ENCODE data around the gene COMMD1.
"Not testable (repeated sequence)": the region's sequence is repeated elsewhere in the genome, so short reads cannot be mapped to it uniquely, and the experiment has no call there.

The COMMD1 gene

DNA sequence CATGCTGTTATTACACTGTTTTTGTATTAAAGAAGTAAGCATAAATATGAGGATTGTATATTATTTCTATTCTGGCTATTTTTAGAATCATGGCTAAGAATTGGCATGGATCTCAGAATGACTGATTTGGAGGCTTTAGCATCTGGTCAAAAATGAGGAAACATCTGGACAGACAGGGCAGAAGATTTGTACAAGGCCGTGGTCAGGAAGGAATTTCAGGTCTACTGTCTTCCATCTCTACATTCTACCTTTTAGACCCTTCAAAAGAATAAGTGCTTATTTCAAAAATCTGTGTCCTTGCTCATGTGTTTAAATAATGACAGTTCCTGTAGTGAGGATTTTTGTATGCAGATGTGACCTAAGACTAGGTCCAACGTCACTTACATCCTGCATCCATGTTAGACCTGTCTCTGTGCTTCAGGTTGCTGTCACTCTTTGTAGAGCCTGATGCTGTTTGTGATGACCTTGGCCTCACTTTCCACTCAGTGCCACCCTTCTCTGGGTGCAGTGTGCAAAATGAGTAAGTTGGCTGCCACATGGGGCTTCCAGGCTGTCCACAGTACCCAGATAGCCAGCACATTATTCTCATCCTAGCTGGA lies 235.8 kb downstream of the COMMD1 start:
- DNase-seq (ENCODE audit: low read depth in 2 of 2) = no peak

GRCh38 chr2:62142054-62142453 lies 236.6 kb downstream of the COMMD1 start:
- no peak for DNase-seq (ENCODE audit: low read depth in 2 of 2)

DNA sequence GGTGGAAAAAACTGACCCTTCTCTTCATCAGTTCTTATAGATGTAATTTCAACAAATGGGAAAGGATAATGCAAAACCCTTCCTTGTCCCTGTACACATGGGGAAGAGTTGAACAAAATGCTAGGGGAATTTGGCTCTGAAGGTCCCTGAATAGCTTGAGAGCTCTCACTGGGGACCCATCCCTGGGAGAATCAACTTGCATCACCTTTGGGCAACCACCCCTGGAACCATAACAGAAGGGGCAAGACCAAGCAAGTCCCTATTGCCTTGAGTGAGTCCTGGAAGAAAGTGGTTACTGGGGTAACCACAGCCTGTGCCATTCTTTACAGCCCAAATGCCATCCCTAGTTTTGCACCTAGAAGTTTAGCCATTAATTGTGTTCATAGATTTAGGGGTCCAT lies 238.2 kb downstream of the COMMD1 start:
- no peak for DNase-seq (ENCODE audit: low read depth in 2 of 2)

DNA sequence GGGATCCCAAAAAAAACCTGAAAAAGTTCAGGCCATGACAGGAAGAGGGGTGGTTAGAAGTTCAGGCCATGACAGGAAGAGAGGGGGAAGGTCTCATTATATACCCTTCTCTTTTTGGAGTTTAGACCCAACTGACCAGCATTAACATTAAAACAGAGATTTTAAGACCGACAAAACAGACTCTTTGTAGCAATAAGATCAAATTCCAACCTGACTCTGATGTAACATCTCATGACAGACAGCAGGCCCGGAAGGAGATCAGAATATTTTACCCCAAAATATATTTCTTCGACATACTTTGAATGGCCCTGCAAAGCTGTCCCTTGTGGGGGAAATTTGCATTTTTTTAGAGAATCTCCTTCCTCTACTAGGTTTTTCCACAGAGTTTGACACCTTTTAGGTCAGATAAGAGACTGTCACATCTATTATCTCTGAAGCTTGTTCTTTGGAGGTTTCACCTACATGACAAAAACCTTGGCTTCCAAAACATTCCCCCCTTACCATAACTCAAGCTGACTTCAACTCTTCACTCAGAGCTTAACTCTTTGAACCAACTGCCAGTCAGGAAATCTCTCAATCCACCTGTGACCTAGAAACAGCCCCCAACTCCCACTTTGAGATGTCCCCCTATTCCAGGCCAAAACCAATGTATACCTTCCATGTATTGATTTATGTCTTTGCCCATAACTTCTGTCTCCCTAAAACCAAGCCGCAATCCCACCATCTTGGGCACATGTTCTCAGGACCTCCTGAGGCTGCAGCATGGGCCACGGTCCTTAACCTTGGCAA lies 239.4 kb downstream of the COMMD1 start:
- DNase-seq (ENCODE audit: low read depth in 2 of 2) = no peak

DNA sequence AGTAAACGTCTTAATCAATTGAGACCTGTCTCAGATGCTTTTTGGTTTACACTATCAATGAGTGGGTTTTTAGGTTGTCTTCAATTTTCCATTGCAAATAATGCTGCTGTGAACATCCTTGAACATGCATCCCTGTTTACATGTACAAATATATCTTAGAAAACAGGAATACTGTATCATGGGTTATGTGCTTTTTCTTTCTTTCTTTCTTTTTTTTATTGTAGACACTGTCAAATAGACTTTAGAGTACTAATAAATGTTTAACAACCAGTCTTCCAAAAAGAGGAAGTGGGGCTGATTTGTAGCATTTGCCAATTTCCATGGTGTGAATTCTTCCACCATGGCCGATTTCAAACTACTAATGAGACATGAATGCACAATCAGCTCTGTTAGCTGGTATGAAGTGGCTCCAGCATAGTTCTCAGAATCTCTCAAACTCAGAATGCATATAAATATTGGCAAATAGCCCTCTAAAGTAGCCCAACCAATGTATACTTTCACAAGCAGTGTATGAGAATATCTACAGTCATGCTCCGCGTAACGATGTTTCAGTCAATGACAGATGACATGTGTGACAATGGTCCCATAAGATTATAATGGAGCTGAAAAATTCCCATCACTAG lies 240.1 kb downstream of the COMMD1 start:
- no peak for DNase-seq (ENCODE audit: low read depth in 2 of 2)

DNA sequence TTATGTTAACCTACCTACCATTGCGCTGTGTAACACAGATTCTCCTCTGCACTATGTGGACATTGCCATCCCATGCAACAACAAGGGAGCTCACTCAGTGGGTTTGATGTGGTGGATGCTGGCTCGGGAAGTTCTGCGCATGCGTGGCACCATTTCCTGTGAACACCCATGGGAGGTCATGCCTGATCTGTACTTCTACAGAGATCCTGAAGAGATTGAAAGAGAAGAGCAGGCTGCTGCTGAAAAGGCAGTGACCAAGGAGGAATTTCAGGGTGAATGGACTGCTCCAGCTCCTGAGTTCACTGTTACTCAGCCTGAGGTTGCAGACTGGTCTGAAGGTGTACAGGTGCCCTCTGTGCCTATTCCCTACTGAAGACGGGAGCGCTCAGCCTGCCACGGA lies 241.3 kb downstream of the COMMD1 start:
- DNase-seq (ENCODE audit: low read depth in 2 of 2) = peak in 1 of 2 donors; percentile 1

- no peak for DNase-seq (ENCODE audit: low read depth in 2 of 2)
Measured at GRCh38 chr2:62147610-62148301, 242.3 kb downstream of the COMMD1 start.

- no peak for DNase-seq (ENCODE audit: low read depth in 2 of 2)
Measured at GRCh38 chr2:62149708-62150107, 244.2 kb downstream of the COMMD1 start.

DNA sequence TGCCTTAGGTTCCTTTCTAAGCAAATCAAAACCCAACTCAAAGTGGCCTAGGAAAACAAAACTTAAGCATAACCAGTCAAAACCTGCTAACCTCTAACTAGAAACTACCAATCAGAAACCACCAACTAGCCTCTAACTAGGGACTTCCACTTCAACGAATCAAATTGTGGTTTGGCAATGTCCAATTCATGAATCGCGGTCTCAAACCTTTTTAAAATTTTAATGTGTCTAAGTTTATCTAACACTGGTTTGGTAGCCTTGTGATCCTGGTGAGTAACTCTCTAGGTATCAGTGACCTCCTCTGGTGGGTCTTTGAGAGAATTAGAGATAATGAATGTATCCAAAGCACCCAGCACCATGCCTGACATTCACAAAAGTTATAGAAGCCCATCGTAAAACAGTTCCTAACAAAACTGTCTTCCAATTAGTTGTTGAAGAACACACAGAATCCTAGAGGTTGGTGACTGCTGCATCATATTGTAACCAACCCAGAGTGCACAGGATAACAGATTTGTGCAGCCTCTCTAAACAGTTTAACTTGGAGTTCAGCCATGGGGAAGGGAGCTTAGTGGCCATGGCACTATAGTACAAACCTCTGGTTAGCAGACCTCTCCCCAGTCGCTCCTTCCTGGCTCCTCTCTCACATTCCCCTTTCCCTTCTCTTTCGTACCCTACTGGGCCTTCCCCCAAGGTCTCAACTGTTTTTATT lies 245.3 kb downstream of the COMMD1 start:
- no peak for DNase-seq (ENCODE audit: low read depth in 2 of 2)

DNA sequence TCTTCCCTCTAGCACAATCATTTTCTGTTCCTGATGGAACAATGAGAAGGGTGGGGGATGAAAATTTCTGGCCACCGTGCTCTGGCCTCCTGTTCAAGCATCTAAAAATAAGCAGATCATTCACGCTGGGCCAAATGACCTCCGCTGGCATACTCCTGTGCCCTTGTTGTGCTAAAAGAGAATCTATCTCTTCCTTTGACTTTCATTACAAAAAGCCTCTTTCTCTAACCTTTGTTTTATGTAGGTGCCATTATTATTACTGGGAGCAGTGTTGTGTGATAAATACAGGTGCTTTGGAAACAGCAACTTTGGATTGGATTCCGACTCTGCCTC lies 245.8 kb downstream of the COMMD1 start:
- DNase-seq (ENCODE audit: low read depth in 2 of 2) = no peak

- no peak for DNase-seq (ENCODE audit: low read depth in 2 of 2)
Measured at GRCh38 chr2:62152000-62152399, 246.5 kb downstream of the COMMD1 start.

- no peak for DNase-seq (ENCODE audit: low read depth in 2 of 2)
Measured at GRCh38 chr2:62156861-62157496, 251.5 kb downstream of the COMMD1 start.

- DNase-seq (ENCODE audit: low read depth in 2 of 2) = no peak
Measured at GRCh38 chr2:62158444-62159121, 253.1 kb downstream of the COMMD1 start.

- not testable (repeated sequence) for DNase-seq (ENCODE audit: low read depth in 2 of 2)
Measured at GRCh38 chr2:62160691-62161090, 255.2 kb downstream of the COMMD1 start.

- DNase-seq (ENCODE audit: low read depth in 2 of 2) = no peak
Measured at GRCh38 chr2:62163106-62163831, 257.8 kb downstream of the COMMD1 start.

DNA sequence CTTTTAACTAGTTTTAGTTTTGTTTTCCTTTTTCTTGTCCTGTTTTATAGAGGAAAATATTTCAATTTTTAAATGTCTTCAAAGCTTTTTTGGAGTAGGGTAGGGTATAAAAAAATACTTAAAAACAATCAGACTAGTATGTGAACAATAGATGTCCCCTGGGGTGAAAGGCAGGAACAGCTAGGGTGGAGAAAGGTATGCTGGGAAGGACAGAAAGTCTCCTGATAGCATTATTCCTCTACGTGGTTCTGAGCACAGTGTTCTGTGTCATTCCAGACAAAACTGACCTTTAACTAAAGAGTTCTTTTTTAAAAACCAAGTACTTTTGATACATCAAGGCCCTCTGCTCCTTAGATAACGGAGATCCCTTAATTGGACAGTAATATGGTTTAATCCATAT lies 258.4 kb downstream of the COMMD1 start:
- DNase-seq (ENCODE audit: low read depth in 2 of 2) = no peak

DNA sequence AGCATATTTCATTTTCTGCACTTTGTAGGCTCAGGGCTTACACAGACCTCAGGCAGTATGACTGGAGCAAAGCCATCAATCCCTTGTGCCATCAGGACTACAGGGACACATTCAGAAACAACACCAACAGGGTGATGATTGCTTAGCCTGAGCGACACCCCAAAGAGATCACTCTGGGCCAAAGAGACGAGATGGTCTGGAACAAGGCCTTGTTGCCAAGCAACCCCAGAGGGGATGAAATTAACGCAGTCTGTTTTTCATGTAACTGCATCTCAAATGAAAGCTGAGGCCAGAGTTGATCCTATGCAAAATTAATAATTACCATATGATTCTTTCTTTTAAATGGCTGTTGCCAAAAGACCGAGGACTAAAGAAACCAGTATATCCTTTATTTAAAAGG lies 270.3 kb downstream of the COMMD1 start:
- no peak for DNase-seq (ENCODE audit: low read depth in 2 of 2)

DNA sequence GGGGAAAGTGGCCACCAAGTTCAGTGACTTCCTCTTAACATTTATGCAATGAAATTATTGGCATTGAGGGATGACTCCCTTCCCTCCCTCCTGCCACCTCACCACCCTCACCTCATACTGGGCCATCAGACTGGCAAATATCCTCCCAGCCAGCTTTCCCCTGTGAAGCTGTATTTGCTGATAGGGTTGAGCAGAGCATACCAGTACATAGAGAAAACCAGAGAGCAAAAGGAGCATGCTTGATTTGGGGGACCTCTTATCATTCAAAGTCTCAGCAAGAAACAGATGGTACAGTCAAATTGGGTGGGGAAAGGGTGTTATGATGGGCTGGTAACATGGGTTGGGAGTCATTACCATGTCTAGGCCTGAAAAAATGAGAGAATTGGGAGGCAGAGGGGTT lies 271.3 kb downstream of the COMMD1 start:
- DNase-seq (ENCODE audit: low read depth in 2 of 2) = no peak

- DNase-seq (ENCODE audit: low read depth in 2 of 2) = no peak
Measured at GRCh38 chr2:62177392-62178049, 272.0 kb downstream of the COMMD1 start.
